Muscle layer of colon (tissue), 2 donors: ENCODE results near the gene BAHD1.

ENCODE experiments used
- H3K27ac ChIP-seq: one replicate; pipeline ENCODE4 v1.7.0; 2013; ENCODE audit warnings: low read depth, mild to moderate bottlenecking, low read length, moderate library complexity
- H3K27me3 ChIP-seq, 2 donors: one replicate each; pipeline ENCODE4 v1.7.0; 2013; ENCODE audit warnings: low read length in 2 of 2, mild to moderate bottlenecking in 2 of 2; ENCODE audit not compliant: insufficient read depth in 2 of 2, control insufficient read depth in 1 of 2
- H3K36me3 ChIP-seq: one replicate; pipeline ENCODE4 v1.7.0; 2013; ENCODE audit warnings: mild to moderate bottlenecking, low read length; ENCODE audit not compliant: insufficient read depth
- H3K4me1 ChIP-seq: one replicate; pipeline ENCODE4 v1.7.0; 2013; ENCODE audit warnings: mild to moderate bottlenecking, low read length; ENCODE audit not compliant: insufficient read depth
- H3K4me3 ChIP-seq, 2 donors: one replicate each; pipeline ENCODE4 v1.7.0; 2013; ENCODE audit warnings: low read length in 2 of 2, low read depth in 1 of 2, mild to moderate bottlenecking in 1 of 2, moderate library complexity in 1 of 2
- H3K9ac ChIP-seq: one replicate; pipeline ENCODE4 v1.7.0; 2013; ENCODE audit warnings: low read length
- H3K9me3 ChIP-seq: one replicate; pipeline ENCODE4 v1.7.0; 2013; ENCODE audit warnings: mild to moderate bottlenecking, low read length
- donor health status: abdominal sarcoma.
- donor health status: Adenocarcinoma of cecum.

BAHD1 gene

GRCh38 chr15:40463886-40464545 is 23.3 kb downstream of the BAHD1 start:
- Histone ChIP-seq H3K9ac (no peak overlapping the region), H3K27ac (no peak overlapping the region), H3K9me3 (no peaks in the 10 kb centered on the region), H3K4me3 (no peak overlapping the region), H3K36me3 (peaks cover 46% of the 10 kb centered on the region), H3K27me3 (no peaks in the 10 kb centered on the region), H3K4me1 (no peaks in the 10 kb centered on the region)

GRCh38 chr15:40464595-40465185 is 23.9 kb downstream of the BAHD1 start:
- H3K4me1 ChIP-seq, result no peaks in the 10 kb centered on the region
- H3K27ac ChIP-seq, result no peak overlapping the region
- H3K4me3 ChIP-seq, result no peak overlapping the region
- no peak overlapping the region for H3K9ac ChIP-seq
- peaks cover 42% of the 10 kb centered on the region for H3K36me3 ChIP-seq
- H3K27me3 ChIP-seq, result no peaks in the 10 kb centered on the region
- H3K9me3 ChIP-seq, result no peaks in the 10 kb centered on the region

- H3K9ac ChIP-seq, result no peak overlapping the region
- no peaks in the 10 kb centered on the region for H3K9me3 ChIP-seq
- H3K27me3 ChIP-seq, result no peaks in the 10 kb centered on the region
- H3K4me1 ChIP-seq, result peaks cover 6% of the 10 kb centered on the region
- H3K36me3 ChIP-seq, result peaks cover 37% of the 10 kb centered on the region
- H3K4me3 ChIP-seq, result no peak overlapping the region
- no peak overlapping the region for H3K27ac ChIP-seq
These were observed 25.2 kb downstream of the BAHD1 start for GRCh38 chr15:40465939-40466338.

GRCh38 chr15:40466426-40467260 is 25.9 kb downstream of the BAHD1 start:
- H3K27me3 ChIP-seq, result no peaks in the 10 kb centered on the region
- H3K4me3 ChIP-seq, result no peak overlapping the region
- peaks cover 6% of the 10 kb centered on the region for H3K4me1 ChIP-seq
- no peak overlapping the region for H3K9ac ChIP-seq
- no peaks in the 10 kb centered on the region for H3K9me3 ChIP-seq
- H3K36me3 ChIP-seq, result peaks cover 37% of the 10 kb centered on the region
- no peak overlapping the region for H3K27ac ChIP-seq

- Histone ChIP-seq H3K9me3 (no peaks in the 10 kb centered on the region), H3K9ac (no peak overlapping the region), H3K4me1 (peaks cover 10% of the 10 kb centered on the region), H3K4me3 (no peak overlapping the region), H3K27me3 (no peaks in the 10 kb centered on the region), H3K27ac (no peak overlapping the region), H3K36me3 (peaks cover 37% of the 10 kb centered on the region)
These were observed 26.5 kb downstream of the BAHD1 start for GRCh38 chr15:40467261-40467615.

- Histone ChIP-seq H3K4me1 (peaks cover 16% of the 10 kb centered on the region), H3K9ac (no peak overlapping the region), H3K4me3 (no peak overlapping the region), H3K36me3 (peaks cover 31% of the 10 kb centered on the region), H3K9me3 (no peaks in the 10 kb centered on the region), H3K27me3 (no peaks in the 10 kb centered on the region), H3K27ac (no peak overlapping the region)
These were observed 28.2 kb downstream of the BAHD1 start for GRCh38 chr15:40468898-40469331.

GRCh38 chr15:40469776-40470390 is 29.1 kb downstream of the BAHD1 start:
- H3K27ac ChIP-seq, result peak overlapping the region; percentile 70
- H3K4me1 ChIP-seq, result peaks cover 16% of the 10 kb centered on the region
- H3K27me3 ChIP-seq, result no peaks in the 10 kb centered on the region
- peak overlapping the region in 1 of 2 donors; percentile 74 for H3K4me3 ChIP-seq
- peaks cover 21% of the 10 kb centered on the region for H3K36me3 ChIP-seq
- H3K9me3 ChIP-seq, result no peaks in the 10 kb centered on the region
- H3K9ac ChIP-seq, result no peak overlapping the region

- Histone ChIP-seq H3K36me3 (peaks cover 14% of the 10 kb centered on the region), H3K27me3 (no peaks in the 10 kb centered on the region), H3K4me1 (peaks cover 16% of the 10 kb centered on the region), H3K9ac (peak within 1 kb of the TSS; percentile 60), H3K4me3 (peak within 1 kb of the TSS; percentile 85), H3K27ac (peak within 1 kb of the TSS; percentile 72), H3K9me3 (no peaks in the 10 kb centered on the region)
These were observed 29.8 kb downstream of the BAHD1 start, which contains the start of gene CHST14 for GRCh38 chr15:40470423-40471104. CHST14 (plus strand) TSS chr15:40470984; CDS start chr15:40471214, 230 bp downstream.

GRCh38 chr15:40471105-40471807 is 30.5 kb downstream of the BAHD1 start:
- Histone ChIP-seq H3K27ac (peak overlapping the region; percentile 72), H3K4me1 (peaks cover 16% of the 10 kb centered on the region), H3K4me3 (peak overlapping the region; percentile 85), H3K9ac (peak overlapping the region; percentile 60), H3K27me3 (no peaks in the 10 kb centered on the region), H3K9me3 (no peaks in the 10 kb centered on the region), H3K36me3 (peaks cover 8% of the 10 kb centered on the region)

GRCh38 chr15:40471808-40472150 is 31.0 kb downstream of the BAHD1 start:
- peak overlapping the region; percentile 72 for H3K27ac ChIP-seq
- H3K4me3 ChIP-seq, result peak overlapping the region; percentile 85
- H3K27me3 ChIP-seq, result no peaks in the 10 kb centered on the region
- H3K4me1 ChIP-seq, result peaks cover 16% of the 10 kb centered on the region
- no peaks in the 10 kb centered on the region for H3K9me3 ChIP-seq
- H3K36me3 ChIP-seq, result peaks cover 4% of the 10 kb centered on the region
- peak overlapping the region; percentile 60 for H3K9ac ChIP-seq
